ENCODE measurements around the gene SLITRK5.

The SLITRK5 gene

DNA sequence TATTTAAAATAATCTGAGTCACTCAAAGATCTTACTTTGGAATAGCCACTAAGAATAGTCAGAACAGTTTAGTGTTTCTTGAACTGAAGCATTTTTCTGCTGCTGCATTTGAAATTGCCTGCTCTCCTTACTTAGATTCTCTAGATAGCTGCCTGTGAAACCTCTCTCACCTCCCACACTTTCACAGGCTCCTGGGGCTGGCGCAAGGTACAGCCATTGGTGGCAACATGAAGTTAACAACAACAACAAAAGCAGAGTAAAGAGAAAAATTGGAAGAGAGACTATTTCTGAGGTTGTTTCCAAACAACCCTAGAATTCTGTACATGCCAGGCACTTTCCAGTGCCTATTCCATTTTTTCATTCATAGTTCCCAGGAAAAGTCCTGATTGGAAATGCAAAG lies 25.3 kb downstream of the SLITRK5 start:
- no peaks in the 10 kb centered on the region for H3K9me3 ChIP-seq (ENCODE audit: severe bottlenecking)
- no peaks in the 10 kb centered on the region for H3K27me3 ChIP-seq (ENCODE audit: insufficient read depth, poor library complexity, severe bottlenecking)
- no peaks in the 10 kb centered on the region for H3K4me1 ChIP-seq (ENCODE audit: insufficient read depth, poor library complexity, severe bottlenecking)
- ATAC-seq (ENCODE audit: low read depth), result no peak
- H3K36me3 ChIP-seq (ENCODE audit: low read depth), result no peaks in the 10 kb centered on the region
- H3K27ac ChIP-seq (ENCODE audit: poor library complexity, severe bottlenecking), result no peak overlapping the region
- no peak overlapping the region for H3K4me3 ChIP-seq (ENCODE audit: severe bottlenecking)
- TF ChIP-seq, protein P1, sequence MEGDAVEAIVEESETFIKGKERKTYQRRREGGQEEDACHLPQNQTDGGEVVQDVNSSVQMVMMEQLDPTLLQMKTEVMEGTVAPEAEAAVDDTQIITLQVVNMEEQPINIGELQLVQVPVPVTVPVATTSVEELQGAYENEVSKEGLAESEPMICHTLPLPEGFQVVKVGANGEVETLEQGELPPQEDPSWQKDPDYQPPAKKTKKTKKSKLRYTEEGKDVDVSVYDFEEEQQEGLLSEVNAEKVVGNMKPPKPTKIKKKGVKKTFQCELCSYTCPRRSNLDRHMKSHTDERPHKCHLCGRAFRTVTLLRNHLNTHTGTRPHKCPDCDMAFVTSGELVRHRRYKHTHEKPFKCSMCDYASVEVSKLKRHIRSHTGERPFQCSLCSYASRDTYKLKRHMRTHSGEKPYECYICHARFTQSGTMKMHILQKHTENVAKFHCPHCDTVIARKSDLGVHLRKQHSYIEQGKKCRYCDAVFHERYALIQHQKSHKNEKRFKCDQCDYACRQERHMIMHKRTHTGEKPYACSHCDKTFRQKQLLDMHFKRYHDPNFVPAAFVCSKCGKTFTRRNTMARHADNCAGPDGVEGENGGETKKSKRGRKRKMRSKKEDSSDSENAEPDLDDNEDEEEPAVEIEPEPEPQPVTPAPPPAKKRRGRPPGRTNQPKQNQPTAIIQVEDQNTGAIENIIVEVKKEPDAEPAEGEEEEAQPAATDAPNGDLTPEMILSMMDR (IDR thresholded peaks at IDR 0.05; ENCODE audit: poor library complexity, severe bottlenecking), result no peak
- DNase-seq (ENCODE audit: low spot score), result no peak

DNA sequence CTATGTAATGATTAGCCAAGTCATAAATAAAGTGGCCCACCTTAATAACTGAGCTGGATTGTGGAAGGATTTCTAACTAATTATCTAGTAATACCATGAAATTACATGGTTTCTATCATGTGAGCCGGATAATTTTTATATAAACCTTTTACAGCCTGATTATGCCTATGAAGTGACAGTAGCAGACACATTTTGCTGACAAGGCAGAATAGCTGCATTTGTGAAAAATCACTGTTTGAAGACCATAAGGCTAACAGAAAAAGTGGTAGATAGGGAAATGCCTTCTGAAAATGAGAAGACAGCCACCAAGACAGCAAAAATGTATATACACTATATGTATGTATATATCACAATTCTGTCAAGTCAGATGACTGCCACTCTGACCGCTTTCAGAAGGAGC lies 27.1 kb downstream of the SLITRK5 start:
- TF ChIP-seq, protein P1 (IDR thresholded peaks at IDR 0.05; ENCODE audit: poor library complexity, severe bottlenecking), result no peak
- Histone ChIP-seq H3K27me3 (ENCODE audit: insufficient read depth, poor library complexity, severe bottlenecking) (no peaks in the 10 kb centered on the region), H3K36me3 (ENCODE audit: low read depth) (no peaks in the 10 kb centered on the region), H3K4me1 (ENCODE audit: insufficient read depth, poor library complexity, severe bottlenecking) (no peaks in the 10 kb centered on the region), H3K27ac (ENCODE audit: poor library complexity, severe bottlenecking) (no peak overlapping the region), H3K4me3 (ENCODE audit: severe bottlenecking) (no peak overlapping the region), H3K9me3 (ENCODE audit: severe bottlenecking) (no peaks in the 10 kb centered on the region)
- ATAC-seq (ENCODE audit: low read depth) (no peak), DNase-seq (ENCODE audit: low spot score) (no peak)

DNA sequence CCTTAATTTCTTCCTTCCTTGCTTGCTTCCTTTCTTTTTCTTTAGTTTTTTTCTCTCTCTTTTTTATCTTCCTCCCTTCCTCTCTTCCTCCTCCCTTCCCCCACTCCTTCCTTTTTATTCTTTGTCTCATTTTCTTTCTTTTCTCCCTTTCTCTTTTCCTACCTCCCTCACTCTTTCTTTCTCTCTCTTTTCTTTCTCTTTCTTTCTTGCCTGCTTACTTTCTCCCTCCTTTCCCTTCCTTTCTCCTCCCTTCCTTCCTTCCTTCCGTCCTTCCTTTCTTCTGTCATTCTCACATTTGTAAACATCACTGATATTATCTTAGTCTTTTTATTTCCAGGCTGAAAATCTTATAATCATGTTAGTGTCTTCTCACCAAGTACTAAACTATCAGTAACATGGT lies 38.8 kb downstream of the SLITRK5 start:
- Histone ChIP-seq H3K27ac (ENCODE audit: poor library complexity, severe bottlenecking) (no peak overlapping the region), H3K36me3 (ENCODE audit: low read depth) (no peaks in the 10 kb centered on the region), H3K27me3 (ENCODE audit: insufficient read depth, poor library complexity, severe bottlenecking) (no peaks in the 10 kb centered on the region), H3K4me1 (ENCODE audit: insufficient read depth, poor library complexity, severe bottlenecking) (no peaks in the 10 kb centered on the region), H3K9me3 (ENCODE audit: severe bottlenecking) (no peaks in the 10 kb centered on the region), H3K4me3 (ENCODE audit: severe bottlenecking) (no peak overlapping the region)
- DNase-seq (ENCODE audit: low spot score) (no peak), ATAC-seq (ENCODE audit: low read depth) (no peak)
- TF ChIP-seq, protein P1 (IDR thresholded peaks at IDR 0.05; ENCODE audit: poor library complexity, severe bottlenecking), result no peak

DNA sequence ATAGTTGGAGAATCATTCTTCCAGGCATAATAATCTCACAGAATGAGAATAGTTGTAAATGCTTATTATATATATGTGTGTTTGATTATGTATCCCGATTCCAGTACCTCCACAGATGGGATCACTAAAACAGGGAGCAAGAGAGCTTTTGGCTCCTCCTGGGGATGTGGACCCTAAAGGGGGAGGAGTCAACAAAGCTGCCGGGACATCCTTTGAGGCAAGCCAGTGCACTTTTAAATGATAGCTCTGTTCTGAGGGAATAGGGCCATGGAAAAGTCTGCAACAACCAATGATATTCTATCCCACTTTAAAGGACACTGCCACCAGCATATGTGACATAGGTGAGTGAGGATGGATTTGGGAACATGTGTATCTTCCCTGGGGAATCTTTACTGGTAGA lies 40.8 kb downstream of the SLITRK5 start:
- H3K36me3 ChIP-seq (ENCODE audit: low read depth), result no peaks in the 10 kb centered on the region
- TF ChIP-seq, protein P1 (IDR thresholded peaks at IDR 0.05; ENCODE audit: poor library complexity, severe bottlenecking), result no peak

More for the DNA sequence above, 40.8 kb downstream of the SLITRK5 start:
- Histone ChIP-seq H3K4me3 (ENCODE audit: severe bottlenecking) (no peak overlapping the region), H3K27ac (ENCODE audit: poor library complexity, severe bottlenecking) (no peak overlapping the region), H3K9me3 (ENCODE audit: severe bottlenecking) (no peaks in the 10 kb centered on the region), H3K4me1 (ENCODE audit: insufficient read depth, poor library complexity, severe bottlenecking) (no peaks in the 10 kb centered on the region), H3K27me3 (ENCODE audit: insufficient read depth, poor library complexity, severe bottlenecking) (no peaks in the 10 kb centered on the region)
- ATAC-seq (ENCODE audit: low read depth) (no peak), DNase-seq (ENCODE audit: low spot score) (no peak)
